Measurements from ENCODE around the gene PDE11A.

DNA sequence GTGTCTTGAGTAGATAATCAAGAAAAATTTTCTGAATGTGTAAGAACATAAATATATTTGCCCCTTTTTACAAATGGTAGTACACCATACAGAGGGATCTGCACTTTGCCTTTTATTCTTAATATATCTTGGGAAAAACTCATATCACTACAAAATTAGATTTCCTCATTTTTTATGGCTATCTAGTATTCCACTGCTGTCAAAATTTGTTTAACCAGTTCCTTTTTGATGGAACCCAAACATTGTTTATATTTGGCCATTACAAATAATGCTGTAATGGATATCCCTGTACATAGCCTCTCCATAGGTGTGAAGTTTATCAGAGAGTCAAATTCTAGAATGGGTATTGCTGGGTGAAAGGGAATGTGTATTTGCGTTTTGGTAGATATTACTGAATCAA, 436.9 kb downstream of the PDE11A start:
- TF ChIP-seq, protein P1, sequence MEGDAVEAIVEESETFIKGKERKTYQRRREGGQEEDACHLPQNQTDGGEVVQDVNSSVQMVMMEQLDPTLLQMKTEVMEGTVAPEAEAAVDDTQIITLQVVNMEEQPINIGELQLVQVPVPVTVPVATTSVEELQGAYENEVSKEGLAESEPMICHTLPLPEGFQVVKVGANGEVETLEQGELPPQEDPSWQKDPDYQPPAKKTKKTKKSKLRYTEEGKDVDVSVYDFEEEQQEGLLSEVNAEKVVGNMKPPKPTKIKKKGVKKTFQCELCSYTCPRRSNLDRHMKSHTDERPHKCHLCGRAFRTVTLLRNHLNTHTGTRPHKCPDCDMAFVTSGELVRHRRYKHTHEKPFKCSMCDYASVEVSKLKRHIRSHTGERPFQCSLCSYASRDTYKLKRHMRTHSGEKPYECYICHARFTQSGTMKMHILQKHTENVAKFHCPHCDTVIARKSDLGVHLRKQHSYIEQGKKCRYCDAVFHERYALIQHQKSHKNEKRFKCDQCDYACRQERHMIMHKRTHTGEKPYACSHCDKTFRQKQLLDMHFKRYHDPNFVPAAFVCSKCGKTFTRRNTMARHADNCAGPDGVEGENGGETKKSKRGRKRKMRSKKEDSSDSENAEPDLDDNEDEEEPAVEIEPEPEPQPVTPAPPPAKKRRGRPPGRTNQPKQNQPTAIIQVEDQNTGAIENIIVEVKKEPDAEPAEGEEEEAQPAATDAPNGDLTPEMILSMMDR (IDR thresholded peaks at IDR 0.05), result no peak
- no peak for TF ChIP-seq POLR2A (IDR thresholded peaks at IDR 0.05)

All from uterus (tissue), 2 donors.